WTC11 (cell line): ENCODE data around the gene ZNF292.

Experiments
- CTCF ChIP-seq: fragments of 200-600 bp; IDR thresholded peaks from 2 replicates; pipeline ENCODE4 v1.8.0; 2022; ENCODE audit warnings: antibody characterized with exemption
- USF2 ChIP-seq: sonication (generic); formaldehyde crosslinking; IDR thresholded peaks from 2 replicates; pipeline ENCODE4 v1.8.1; 2023; ENCODE audit warnings: mild to moderate bottlenecking, missing genetic modification reagents, moderate library complexity
- TF ChIP-seq, protein P1 (sequence below): sonication (generic); formaldehyde crosslinking; IDR thresholded peaks from 2 replicates; pipeline ENCODE4 v1.8.0; 2022; ENCODE audit warnings: mild to moderate bottlenecking, missing genetic modification reagents

DNA sequence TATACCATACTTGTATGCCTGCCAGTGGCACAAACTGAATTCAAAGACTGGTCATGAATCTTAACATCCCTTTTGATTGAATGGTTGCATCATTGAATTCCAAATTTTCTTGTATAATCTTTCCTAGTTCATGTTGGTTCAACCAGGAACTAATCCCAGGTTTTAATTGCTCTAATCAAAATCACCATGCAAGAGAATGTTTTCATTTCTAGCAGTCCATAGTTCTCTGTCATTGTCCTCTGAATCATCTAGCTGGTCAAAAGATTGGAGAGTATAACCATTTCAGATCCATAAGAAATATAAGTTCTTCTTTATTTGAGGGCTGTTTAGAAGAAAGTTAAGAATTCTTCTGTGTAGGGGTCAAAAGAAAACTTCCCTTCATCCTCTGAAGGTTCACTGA is 57.2 kb downstream of the ZNF292 start:
- TF ChIP-seq CTCF (no peak), USF2 (CRISPR knock-in tag) (no peak)
- TF ChIP-seq, protein P1, sequence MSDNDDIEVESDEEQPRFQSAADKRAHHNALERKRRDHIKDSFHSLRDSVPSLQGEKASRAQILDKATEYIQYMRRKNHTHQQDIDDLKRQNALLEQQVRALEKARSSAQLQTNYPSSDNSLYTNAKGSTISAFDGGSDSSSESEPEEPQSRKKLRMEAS (CRISPR knock-in tag) = no peak
